GM21737 (cell line): ENCODE data around the gene CLSTN2.

Source experiments
- ATAC-seq: cut with Tn5 transposase; IDR thresholded peaks from one replicate; pipeline ENCODE4 v1.9.1; 2021; ENCODE audit warnings: mild to moderate bottlenecking, moderate library complexity; ENCODE audit not compliant: unreplicated experiment

Gene CLSTN2

GRCh38 chr3:140323561-140323960 lies 388.6 kb downstream of the CLSTN2 start:
- ATAC-seq, result no peak

- no peak for ATAC-seq
Measured at GRCh38 chr3:140332131-140332530, 397.1 kb downstream of the CLSTN2 start.

- no peak for ATAC-seq
Measured at GRCh38 chr3:140334132-140334929, 399.3 kb downstream of the CLSTN2 start.

- ATAC-seq, result no peak
Measured at GRCh38 chr3:140336465-140336864, 401.5 kb downstream of the CLSTN2 start.

- no peak for ATAC-seq
Measured at GRCh38 chr3:140338916-140339315, 403.9 kb downstream of the CLSTN2 start.

GRCh38 chr3:140341203-140341602 lies 406.2 kb downstream of the CLSTN2 start:
- ATAC-seq, result no peak

- no peak for ATAC-seq
Measured at GRCh38 chr3:140341817-140342403, 406.9 kb downstream of the CLSTN2 start.

GRCh38 chr3:140342668-140343067 lies 407.7 kb downstream of the CLSTN2 start:
- no peak for ATAC-seq

GRCh38 chr3:140343211-140344081 lies 408.5 kb downstream of the CLSTN2 start:
- ATAC-seq, result no peak

GRCh38 chr3:140344082-140344454 lies 409.1 kb downstream of the CLSTN2 start:
- no peak for ATAC-seq

GRCh38 chr3:140344601-140345205 lies 409.7 kb downstream of the CLSTN2 start:
- no peak for ATAC-seq

GRCh38 chr3:140347151-140347550 lies 412.2 kb downstream of the CLSTN2 start:
- ATAC-seq, result no peak

GRCh38 chr3:140349938-140350337 lies 415.0 kb downstream of the CLSTN2 start:
- ATAC-seq, result no peak

- no peak for ATAC-seq
Measured at GRCh38 chr3:140351466-140351865, 416.5 kb downstream of the CLSTN2 start.

GRCh38 chr3:140355481-140355880 lies 420.5 kb downstream of the CLSTN2 start:
- ATAC-seq, result no peak

GRCh38 chr3:140358686-140359085 lies 423.7 kb downstream of the CLSTN2 start:
- no peak for ATAC-seq

GRCh38 chr3:140359233-140359995 lies 424.4 kb downstream of the CLSTN2 start:
- no peak for ATAC-seq

GRCh38 chr3:140360332-140360731 lies 425.3 kb downstream of the CLSTN2 start:
- ATAC-seq, result no peak

GRCh38 chr3:140363801-140364200 lies 428.8 kb downstream of the CLSTN2 start:
- ATAC-seq, result no peak

- no peak for ATAC-seq
Measured at GRCh38 chr3:140365872-140366697, 431.1 kb downstream of the CLSTN2 start.
